Activated CD4-positive, alpha-beta T cell treated with anti-CD3 and anti-CD28 coated beads, Interleukin-2, amount 10 ng/mL, durations not matched to agents 24 days and 14 days (primary cell): ENCODE measurements around the gene ZFAND3. TPM values are rescaled to one million over a fixed set of nuclear protein-coding genes. Genes with fewer than 3 reads are reported as not detected.

ENCODE experiments used
- DNase-seq: peaks from one replicate; pipeline ENCODE4 v3.0.0; 2022
- H3K27ac Mint-ChIP-seq: one replicate; pipeline ENCODE4 v1.8.0; 2022; ENCODE audit warnings: mild to moderate bottlenecking, mixed read lengths
- H3K27me3 Mint-ChIP-seq: one replicate; pipeline ENCODE4 v1.8.0; 2022; ENCODE audit warnings: mixed read lengths
- H3K36me3 Mint-ChIP-seq: one replicate; pipeline ENCODE4 v1.8.0; 2022; ENCODE audit warnings: low read depth, mild to moderate bottlenecking, mixed read lengths
- H3K4me1 Mint-ChIP-seq: one replicate; pipeline ENCODE4 v1.8.0; 2021; ENCODE audit warnings: mixed read lengths
- H3K4me3 Mint-ChIP-seq: one replicate; pipeline ENCODE4 v1.8.0; 2022; ENCODE audit warnings: mild to moderate bottlenecking, moderate library complexity, mixed read lengths
- H3K9me3 Mint-ChIP-seq: one replicate; pipeline ENCODE4 v1.8.0; 2021; ENCODE audit warnings: mixed read lengths
- intact Hi-C: fragments of 100-400 bp; cut with micrococcal nuclease; formaldehyde crosslinking; loops from one replicate; pipeline ENCODE4 v1.15.1; 2023
- total RNA-seq: library from RNA; stranded (reverse); gene quantifications from 2 replicates; pipeline ENCODE4 v1.2.3, GENCODE V29; 2022

Gene ZFAND3
- total RNA-seq, 1 donor from 2014 or later: 31.5 TPM

GRCh38 chr6:38088010-38088409 is 268.5 kb downstream of the ZFAND3 start:
- intact Hi-C loops: no loop called here
- Mint-ChIP-seq H3K27me3 (no peaks in the 10 kb centered on the region), H3K9me3 (no peaks in the 10 kb centered on the region), H3K4me1 (no peaks in the 10 kb centered on the region), H3K36me3 (peaks cover 19% of the 10 kb centered on the region), H3K27ac (no peak overlapping the region), H3K4me3 (no peak overlapping the region)
- DNase-seq: no peak

GRCh38 chr6:38088829-38089228 is 269.3 kb downstream of the ZFAND3 start:
- intact Hi-C loops: no loop called here
- Mint-ChIP-seq H3K4me1 (no peaks in the 10 kb centered on the region), H3K27ac (no peak overlapping the region), H3K27me3 (no peaks in the 10 kb centered on the region), H3K36me3 (peaks cover 19% of the 10 kb centered on the region), H3K9me3 (no peaks in the 10 kb centered on the region), H3K4me3 (no peak overlapping the region)
- DNase-seq: no peak

GRCh38 chr6:38091613-38092012 is 272.1 kb downstream of the ZFAND3 start:
- H3K36me3 Mint-ChIP-seq: peaks cover 8% of the 10 kb centered on the region
- H3K9me3 Mint-ChIP-seq: no peaks in the 10 kb centered on the region
- H3K4me1 Mint-ChIP-seq: no peaks in the 10 kb centered on the region
- no peaks in the 10 kb centered on the region for H3K27me3 Mint-ChIP-seq
- no peak for DNase-seq
- no peak overlapping the region for H3K27ac Mint-ChIP-seq
- intact Hi-C loops: no loop called here
- no peak overlapping the region for H3K4me3 Mint-ChIP-seq

GRCh38 chr6:38092465-38092864 is 272.9 kb downstream of the ZFAND3 start:
- no peak overlapping the region for H3K4me3 Mint-ChIP-seq
- no peaks in the 10 kb centered on the region for H3K9me3 Mint-ChIP-seq
- no peak overlapping the region for H3K27ac Mint-ChIP-seq
- intact Hi-C loops: no loop called here
- peaks cover under 1% of the 10 kb centered on the region for H3K4me1 Mint-ChIP-seq
- DNase-seq: no peak
- H3K27me3 Mint-ChIP-seq: no peaks in the 10 kb centered on the region
- H3K36me3 Mint-ChIP-seq: peaks cover 1% of the 10 kb centered on the region

- Mint-ChIP-seq H3K4me1 (peaks cover 3% of the 10 kb centered on the region), H3K27ac (no peak overlapping the region), H3K4me3 (no peak overlapping the region), H3K9me3 (no peaks in the 10 kb centered on the region), H3K36me3 (no peaks in the 10 kb centered on the region), H3K27me3 (no peaks in the 10 kb centered on the region)
- intact Hi-C loops: no loop called here
- no peak for DNase-seq
Observed at GRCh38 chr6:38092964-38093363, 273.4 kb downstream of the ZFAND3 start.

GRCh38 chr6:38095054-38095453 is 275.5 kb downstream of the ZFAND3 start:
- Mint-ChIP-seq H3K27me3 (no peaks in the 10 kb centered on the region), H3K4me3 (no peak overlapping the region), H3K9me3 (no peaks in the 10 kb centered on the region), H3K36me3 (no peaks in the 10 kb centered on the region), H3K4me1 (peaks cover 8% of the 10 kb centered on the region), H3K27ac (no peak overlapping the region)
- intact Hi-C loops: no loop called here
- DNase-seq: no peak

- peaks cover 13% of the 10 kb centered on the region for H3K4me1 Mint-ChIP-seq
- no peak overlapping the region for H3K27ac Mint-ChIP-seq
- H3K9me3 Mint-ChIP-seq: peaks cover 3% of the 10 kb centered on the region
- peaks cover 6% of the 10 kb centered on the region for H3K36me3 Mint-ChIP-seq
- no peak overlapping the region for H3K4me3 Mint-ChIP-seq
- intact Hi-C loops: no loop called here
- no peaks in the 10 kb centered on the region for H3K27me3 Mint-ChIP-seq
- DNase-seq: no peak
Observed at GRCh38 chr6:38099221-38099620, 279.7 kb downstream of the ZFAND3 start.

- Mint-ChIP-seq H3K27me3 (no peaks in the 10 kb centered on the region), H3K4me1 (peaks cover 13% of the 10 kb centered on the region), H3K36me3 (peaks cover 7% of the 10 kb centered on the region), H3K27ac (no peak overlapping the region), H3K9me3 (peaks cover 3% of the 10 kb centered on the region), H3K4me3 (no peak overlapping the region)
- no peak for DNase-seq
- intact Hi-C loops: no loop called here
Observed at GRCh38 chr6:38100380-38100779, 280.9 kb downstream of the ZFAND3 start.

- intact Hi-C loops: no loop called here
- peaks cover 11% of the 10 kb centered on the region for H3K36me3 Mint-ChIP-seq
- no peak overlapping the region for H3K4me3 Mint-ChIP-seq
- no peak for DNase-seq
- H3K4me1 Mint-ChIP-seq: peaks cover 11% of the 10 kb centered on the region
- no peak overlapping the region for H3K27ac Mint-ChIP-seq
- peaks cover 3% of the 10 kb centered on the region for H3K9me3 Mint-ChIP-seq
- H3K27me3 Mint-ChIP-seq: no peaks in the 10 kb centered on the region
Observed at GRCh38 chr6:38103921-38104320, 284.4 kb downstream of the ZFAND3 start.

GRCh38 chr6:38105066-38105465 is 285.5 kb downstream of the ZFAND3 start:
- H3K27ac Mint-ChIP-seq: no peak overlapping the region

GRCh38 chr6:38107073-38107472 is 287.5 kb downstream of the ZFAND3 start:
- Mint-ChIP-seq H3K27me3 (no peaks in the 10 kb centered on the region), H3K4me1 (peaks cover 4% of the 10 kb centered on the region), H3K4me3 (no peak overlapping the region), H3K36me3 (peaks cover 6% of the 10 kb centered on the region), H3K27ac (no peak overlapping the region), H3K9me3 (no peaks in the 10 kb centered on the region)
- intact Hi-C loops: no loop called here
- no peak for DNase-seq

More at GRCh38 chr6:38105066-38105465, 285.5 kb downstream of the ZFAND3 start:
- no peaks in the 10 kb centered on the region for H3K27me3 Mint-ChIP-seq
- H3K4me3 Mint-ChIP-seq: no peak overlapping the region
- intact Hi-C loops: no loop called here
- no peak for DNase-seq
- peaks cover 3% of the 10 kb centered on the region for H3K9me3 Mint-ChIP-seq
- peaks cover 11% of the 10 kb centered on the region for H3K36me3 Mint-ChIP-seq
- peaks cover 7% of the 10 kb centered on the region for H3K4me1 Mint-ChIP-seq

GRCh38 chr6:38110481-38110971 is 291.0 kb downstream of the ZFAND3 start:
- Mint-ChIP-seq H3K4me1 (peaks cover 4% of the 10 kb centered on the region), H3K27ac (no peak overlapping the region), H3K27me3 (no peaks in the 10 kb centered on the region), H3K4me3 (no peak overlapping the region), H3K36me3 (peaks cover 3% of the 10 kb centered on the region), H3K9me3 (no peaks in the 10 kb centered on the region)
- no peak for DNase-seq
- intact Hi-C loops: no loop called here

- intact Hi-C loops: no loop called here
- Mint-ChIP-seq H3K27me3 (no peaks in the 10 kb centered on the region), H3K36me3 (peaks cover 4% of the 10 kb centered on the region), H3K27ac (no peak overlapping the region), H3K4me1 (peaks cover 4% of the 10 kb centered on the region), H3K9me3 (no peaks in the 10 kb centered on the region), H3K4me3 (no peak overlapping the region)
- no peak for DNase-seq
Observed at GRCh38 chr6:38112181-38112580, 292.7 kb downstream of the ZFAND3 start.

- no peak for DNase-seq
- intact Hi-C loops: no loop called here
- Mint-ChIP-seq H3K27me3 (no peaks in the 10 kb centered on the region), H3K27ac (no peak overlapping the region), H3K36me3 (peaks cover 6% of the 10 kb centered on the region), H3K9me3 (no peaks in the 10 kb centered on the region), H3K4me1 (peaks cover 2% of the 10 kb centered on the region), H3K4me3 (no peak overlapping the region)
Observed at GRCh38 chr6:38113825-38114576, 294.5 kb downstream of the ZFAND3 start.
